NCI-H510A treated with DMSO at 0.1 percent for 48 hours (cell line): ENCODE results near the gene MVB12A.

Experiments used
- DNase-seq: peaks from one replicate; lab custom pipeline; 2025; lab: John Stamatoyannopoulos, UW

The MVB12A gene

DNA sequence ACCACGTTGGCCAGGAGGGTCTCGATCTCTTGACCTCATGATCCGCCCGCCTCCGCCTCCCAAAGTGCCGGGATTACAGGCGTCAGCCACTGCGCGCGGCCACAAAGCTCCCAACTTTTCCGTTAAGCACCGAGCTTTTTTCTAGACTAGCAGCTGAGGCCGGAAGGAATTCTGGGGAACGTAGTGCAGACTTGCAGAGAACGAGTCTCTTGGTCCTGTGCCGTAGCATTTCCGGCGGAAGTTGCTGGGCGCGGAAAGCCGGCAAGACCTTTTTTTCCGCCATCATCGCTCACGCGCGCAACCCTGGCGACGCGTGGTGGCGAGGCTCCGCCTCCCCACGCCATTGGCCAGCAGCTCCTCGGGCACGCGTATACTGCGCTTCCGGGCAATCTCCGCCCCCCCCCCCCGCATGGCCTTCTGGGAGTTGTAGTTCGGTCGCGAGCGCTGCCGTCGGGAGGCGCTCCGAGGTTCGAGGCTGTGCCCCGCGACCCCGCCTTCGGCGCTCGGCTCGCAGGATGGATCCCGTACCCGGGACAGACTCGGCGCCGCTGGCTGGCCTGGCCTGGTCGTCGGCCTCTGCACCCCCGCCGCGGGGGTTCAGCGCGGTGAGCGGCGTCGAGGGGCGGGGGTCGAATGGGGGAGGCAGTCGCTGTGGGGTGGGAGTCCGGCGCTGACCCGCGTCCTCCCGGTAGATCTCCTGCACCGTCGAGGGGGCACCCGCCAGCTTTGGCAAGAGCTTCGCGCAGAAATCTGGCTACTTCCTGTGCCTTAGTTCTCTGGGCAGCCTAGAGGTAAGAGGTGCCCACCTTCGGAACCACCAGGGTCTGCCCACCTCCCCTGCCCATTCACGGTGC is at the start of gene MVB12A:
Gene MVB12A, plus strand, starts transcription at position 427 of the 854 bp plus-strand sequence. Its CDS starts 89 bp downstream, at position 516.
- DNase-seq, result peak; percentile 97

DNA sequence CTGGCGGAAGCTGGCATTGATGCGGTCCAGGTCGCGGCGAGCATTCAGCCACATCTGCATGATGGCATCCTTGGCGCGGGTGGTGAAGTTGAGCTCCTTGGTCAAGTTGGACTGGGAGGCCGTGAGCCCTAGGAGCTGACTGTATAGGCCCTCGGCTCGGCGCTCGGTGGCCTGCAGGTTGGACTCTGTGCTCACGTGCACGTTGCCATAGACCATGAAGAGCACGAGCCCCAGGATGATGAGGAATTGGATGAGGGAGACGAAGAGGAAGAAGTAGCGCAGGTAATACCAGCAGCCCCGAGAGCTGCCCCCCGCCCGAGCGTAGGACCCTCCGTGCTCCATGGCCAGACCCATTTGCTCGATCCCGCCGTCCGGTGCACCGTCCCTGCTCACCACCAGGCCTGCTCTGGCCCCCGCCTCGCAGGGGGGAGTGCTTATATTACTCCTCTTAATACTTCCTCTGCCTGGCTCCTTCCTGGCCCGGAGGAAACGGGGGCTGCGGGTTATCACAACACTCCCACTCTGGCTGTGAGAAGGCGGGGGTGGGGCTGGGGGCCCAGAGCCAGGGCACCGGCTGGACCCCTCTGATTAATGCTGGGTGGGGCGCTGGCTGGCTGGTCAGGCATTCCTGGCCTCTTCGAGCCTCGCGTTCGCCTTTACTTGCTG is 42.8 kb upstream of the MVB12A start, which contains the start of gene PLVAP:
Gene PLVAP, minus strand, starts transcription at position 408 of the 666 bp plus-strand sequence. Its CDS starts 54 bp downstream, at position 354.
- no peak for DNase-seq

DNA sequence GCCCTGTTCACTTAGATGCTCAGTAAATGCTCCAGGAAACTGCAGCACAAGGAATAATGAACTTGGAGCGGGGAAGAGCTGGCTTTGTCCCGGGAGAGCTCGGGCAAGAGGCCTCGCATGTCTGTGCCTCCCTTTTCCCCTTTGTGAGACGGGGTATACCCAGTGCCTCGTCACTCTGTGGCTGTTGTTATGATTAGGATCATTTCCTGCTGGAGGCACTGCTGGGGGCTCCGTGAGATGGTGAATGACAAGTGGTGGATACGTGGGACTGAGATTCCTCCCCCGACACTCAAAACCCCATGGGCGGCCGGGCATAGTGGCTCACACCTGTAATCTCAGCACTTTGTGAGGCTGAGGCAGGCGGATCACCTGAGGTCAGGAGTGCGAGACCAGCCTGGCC is 41.6 kb upstream of the MVB12A start:
- no peak for DNase-seq

DNA sequence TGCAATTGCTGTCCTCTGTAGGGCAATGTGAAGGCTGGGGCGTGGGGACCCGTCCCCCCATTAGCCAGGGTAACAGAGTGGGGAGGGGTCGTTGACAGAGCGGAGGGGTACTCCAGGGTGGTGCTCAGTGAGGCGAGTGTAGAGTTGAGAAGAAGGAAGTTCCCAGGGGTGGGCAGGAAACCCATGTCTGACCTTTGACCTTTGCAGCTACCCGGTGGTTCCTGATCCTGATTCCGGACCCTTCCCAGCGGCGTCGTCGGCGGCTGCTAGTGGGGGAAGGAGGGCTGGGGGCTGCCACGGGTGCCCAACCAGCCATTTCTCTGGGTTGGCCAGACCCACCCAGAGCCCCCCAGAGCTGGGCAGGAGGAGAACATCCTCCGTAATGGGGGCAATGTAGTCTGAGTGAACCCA is 40.6 kb upstream of the MVB12A start:
- DNase-seq, result no peak

DNA sequence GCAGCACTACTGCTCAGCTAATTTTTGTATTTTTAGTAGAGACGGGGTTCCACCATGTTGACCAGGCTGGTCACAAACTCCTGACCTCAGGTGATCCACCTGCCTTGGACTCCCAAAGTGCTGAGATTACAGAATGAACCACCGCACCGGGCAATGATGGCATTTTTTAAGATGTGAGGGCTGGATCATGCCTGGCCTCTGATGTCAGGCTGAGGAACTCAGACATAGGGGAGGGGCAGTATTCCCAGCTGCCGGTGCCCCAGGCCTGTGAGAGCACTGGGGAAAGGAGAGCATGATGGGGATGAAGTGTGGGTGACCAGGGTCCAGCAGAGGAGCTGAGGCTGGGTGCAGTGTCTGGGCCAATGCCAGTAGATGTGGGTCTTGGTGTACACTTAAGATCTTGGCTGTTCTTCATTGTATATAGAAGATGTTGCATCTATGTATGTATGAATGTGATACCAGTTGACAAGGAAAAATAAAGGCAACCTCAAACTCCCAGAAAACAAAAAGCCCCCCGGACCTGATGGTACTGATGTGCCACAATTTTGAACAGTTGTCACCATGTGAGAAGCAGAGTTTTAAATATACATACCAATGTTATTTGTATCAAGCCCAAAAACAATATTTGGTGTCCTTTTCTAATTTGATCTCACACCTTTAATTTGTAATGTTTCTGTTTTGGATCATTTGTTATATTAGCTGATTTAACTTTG is 39.3 kb upstream of the MVB12A start:
- DNase-seq, result no peak

- peak; percentile 19 for DNase-seq
Observed at GRCh38 chr19:17385878-17386611, 33.8 kb upstream of the MVB12A start.

DNA sequence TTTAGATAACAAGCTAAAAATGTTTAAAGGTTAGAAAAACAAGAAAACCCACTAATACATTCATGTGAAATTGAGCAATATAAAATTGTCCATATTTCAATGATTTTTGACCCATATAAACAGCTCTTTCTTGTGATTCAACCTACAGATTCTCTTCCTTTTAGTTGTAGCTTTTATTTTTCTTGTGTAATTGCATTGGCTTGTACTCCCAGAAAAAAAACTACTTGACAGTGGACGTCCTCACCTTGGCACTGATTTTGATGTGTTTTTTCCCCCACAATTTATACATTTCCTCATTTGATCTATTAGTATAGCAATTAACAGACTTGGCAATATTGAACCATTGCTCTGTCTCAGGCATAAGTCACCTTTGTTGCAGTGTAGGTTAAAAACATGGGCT is 30.6 kb upstream of the MVB12A start:
- DNase-seq, result no peak

GRCh38 chr19:17389957-17390664 is 29.7 kb upstream of the MVB12A start:
- no peak for DNase-seq

GRCh38 chr19:17390665-17391370 is 29.0 kb upstream of the MVB12A start:
- peak; percentile 83 for DNase-seq

GRCh38 chr19:17391371-17392151 is 28.3 kb upstream of the MVB12A start:
- peak; percentile 42 for DNase-seq

DNA sequence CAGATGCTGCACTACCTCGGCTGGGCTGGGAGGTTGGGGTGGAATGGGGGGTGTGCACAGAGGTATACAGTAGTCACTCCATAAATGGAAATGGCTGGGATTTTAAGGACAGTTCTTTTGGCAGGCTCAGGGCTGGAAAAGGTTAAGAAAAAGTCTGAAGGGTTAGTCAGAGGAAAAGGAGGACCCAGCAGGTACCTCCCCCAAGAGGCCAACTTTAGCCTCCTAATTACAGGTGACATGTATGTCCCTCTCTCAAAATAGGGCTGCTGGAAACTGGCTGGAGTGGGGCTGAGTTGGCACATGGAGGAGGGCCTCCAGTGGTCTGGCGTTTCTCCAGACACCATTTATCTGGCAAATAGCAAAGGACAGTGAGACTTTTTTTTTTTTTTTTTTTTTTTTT is 26.8 kb upstream of the MVB12A start:
- no peak for DNase-seq

- DNase-seq, result no peak
Observed at GRCh38 chr19:17393914-17394313, 25.9 kb upstream of the MVB12A start, which contains the start of gene CCDC194. Gene CCDC194, minus strand, starts transcription at chr19:17394196. Its CDS starts 38 bp downstream, at chr19:17394158.

- peak; percentile 4 for DNase-seq
Observed at GRCh38 chr19:17394891-17395415, 24.9 kb upstream of the MVB12A start.

DNA sequence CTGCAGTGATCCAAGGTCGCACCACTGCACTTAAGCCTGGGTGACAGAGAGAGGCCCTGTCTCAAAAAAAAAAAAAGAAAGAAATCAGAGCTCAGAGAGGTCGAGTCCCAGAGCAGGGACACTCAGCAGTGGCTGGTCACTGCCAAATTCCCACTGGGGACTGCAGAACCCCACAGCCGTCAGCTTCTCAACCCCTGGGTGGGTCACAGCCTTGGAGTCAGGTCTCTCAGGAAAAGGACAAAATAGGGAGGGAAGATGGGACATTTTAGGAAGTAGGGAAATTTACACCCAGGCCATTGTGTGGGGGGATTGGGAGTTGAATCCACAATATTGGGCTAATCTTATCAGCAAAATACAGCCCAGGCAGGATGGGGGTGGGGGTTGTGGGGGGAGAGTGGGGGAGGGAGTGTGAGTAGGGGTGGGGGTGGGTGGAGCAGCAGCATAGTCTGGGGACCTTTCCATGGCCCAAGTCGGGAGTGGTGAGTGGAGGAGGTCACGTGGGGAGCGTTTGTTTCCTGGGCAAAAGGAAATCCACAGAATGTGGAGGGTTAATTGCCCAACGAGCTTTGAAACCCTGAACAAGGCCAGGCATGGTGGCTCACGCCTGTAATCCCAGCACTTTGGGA is 20.8 kb upstream of the MVB12A start:
- DNase-seq, result no peak

DNA sequence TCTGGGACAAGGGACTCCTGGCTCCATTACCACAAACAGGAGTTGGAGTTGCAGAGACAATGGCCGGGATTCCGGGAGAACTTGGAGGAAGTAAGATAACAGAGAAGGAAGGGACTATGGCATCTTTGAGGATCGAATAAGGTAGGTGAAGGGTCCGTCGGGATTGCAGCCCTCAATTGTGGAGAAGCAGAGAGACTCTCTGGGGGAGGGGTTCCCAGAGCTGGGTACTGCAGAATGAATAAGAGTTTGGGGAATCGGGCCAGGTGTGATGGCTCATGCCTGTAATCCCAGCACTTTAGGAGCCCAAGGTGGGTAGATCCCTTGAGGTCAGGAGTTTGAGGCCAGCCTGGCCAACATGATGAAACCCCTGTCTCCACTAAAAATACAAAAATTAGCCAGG is 18.2 kb upstream of the MVB12A start:
- DNase-seq, result no peak

GRCh38 chr19:17402982-17403855 is 16.6 kb upstream of the MVB12A start:
- DNase-seq, result no peak

GRCh38 chr19:17404015-17404414 is 15.8 kb upstream of the MVB12A start:
- no peak for DNase-seq
